ENCODE results near the gene FGF18.

The FGF18 gene

DNA sequence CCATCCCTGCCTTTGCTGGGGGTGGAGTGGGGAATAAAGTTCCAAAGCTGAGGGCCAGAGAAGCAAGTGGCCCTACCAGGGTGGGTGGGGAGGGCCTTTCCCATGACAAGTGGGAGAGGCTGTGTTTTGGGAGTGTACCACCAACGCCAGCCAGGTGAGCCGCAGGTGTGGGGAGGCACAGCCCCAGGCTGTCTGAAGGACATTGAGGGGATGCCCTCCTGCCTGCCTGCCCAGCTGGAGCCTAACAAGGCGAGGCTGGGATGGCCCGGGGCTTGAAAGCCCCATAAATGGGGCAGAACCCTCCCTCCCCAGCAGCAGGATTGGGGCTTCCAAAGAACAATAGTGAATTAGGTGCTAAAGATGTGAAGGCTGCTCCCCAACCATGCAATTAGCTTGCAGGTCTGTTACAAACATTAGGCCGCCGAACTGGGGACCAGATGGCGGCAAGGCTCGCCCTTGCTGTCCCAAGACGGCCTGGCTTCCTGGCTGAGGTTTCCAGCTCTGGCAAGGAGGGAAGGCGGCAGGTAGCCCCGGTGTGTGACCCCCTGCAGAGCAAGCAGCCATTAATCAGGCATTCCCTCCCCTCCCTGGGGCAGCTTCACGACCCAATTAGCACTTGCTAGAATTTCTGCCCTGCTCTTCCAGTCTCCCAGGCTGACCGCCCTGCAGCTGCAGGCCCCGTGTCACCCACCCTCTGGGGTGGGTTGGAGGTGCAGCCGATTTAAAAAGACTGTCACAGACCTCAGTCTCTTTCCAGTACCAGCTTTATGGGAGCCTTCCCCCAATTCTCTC lies 42.9 kb downstream of the FGF18 start:
- H3K4me3 ChIP-seq (ENCODE audit: low read depth, low read length): no peak overlapping the region
- H3K27me3 ChIP-seq: no peaks in the 10 kb centered on the region
- H3K4me1 ChIP-seq: no peaks in the 10 kb centered on the region
- no peaks in the 10 kb centered on the region for H3K36me3 ChIP-seq
- H3K9me3 ChIP-seq: no peaks in the 10 kb centered on the region; the same call in 1 of the 2 replicates
- no peak for DNase-seq
- TF ChIP-seq, protein P1, sequence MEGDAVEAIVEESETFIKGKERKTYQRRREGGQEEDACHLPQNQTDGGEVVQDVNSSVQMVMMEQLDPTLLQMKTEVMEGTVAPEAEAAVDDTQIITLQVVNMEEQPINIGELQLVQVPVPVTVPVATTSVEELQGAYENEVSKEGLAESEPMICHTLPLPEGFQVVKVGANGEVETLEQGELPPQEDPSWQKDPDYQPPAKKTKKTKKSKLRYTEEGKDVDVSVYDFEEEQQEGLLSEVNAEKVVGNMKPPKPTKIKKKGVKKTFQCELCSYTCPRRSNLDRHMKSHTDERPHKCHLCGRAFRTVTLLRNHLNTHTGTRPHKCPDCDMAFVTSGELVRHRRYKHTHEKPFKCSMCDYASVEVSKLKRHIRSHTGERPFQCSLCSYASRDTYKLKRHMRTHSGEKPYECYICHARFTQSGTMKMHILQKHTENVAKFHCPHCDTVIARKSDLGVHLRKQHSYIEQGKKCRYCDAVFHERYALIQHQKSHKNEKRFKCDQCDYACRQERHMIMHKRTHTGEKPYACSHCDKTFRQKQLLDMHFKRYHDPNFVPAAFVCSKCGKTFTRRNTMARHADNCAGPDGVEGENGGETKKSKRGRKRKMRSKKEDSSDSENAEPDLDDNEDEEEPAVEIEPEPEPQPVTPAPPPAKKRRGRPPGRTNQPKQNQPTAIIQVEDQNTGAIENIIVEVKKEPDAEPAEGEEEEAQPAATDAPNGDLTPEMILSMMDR (IDR thresholded peaks at IDR 0.05; ENCODE audit: low read depth, low read length): no peak

DNA sequence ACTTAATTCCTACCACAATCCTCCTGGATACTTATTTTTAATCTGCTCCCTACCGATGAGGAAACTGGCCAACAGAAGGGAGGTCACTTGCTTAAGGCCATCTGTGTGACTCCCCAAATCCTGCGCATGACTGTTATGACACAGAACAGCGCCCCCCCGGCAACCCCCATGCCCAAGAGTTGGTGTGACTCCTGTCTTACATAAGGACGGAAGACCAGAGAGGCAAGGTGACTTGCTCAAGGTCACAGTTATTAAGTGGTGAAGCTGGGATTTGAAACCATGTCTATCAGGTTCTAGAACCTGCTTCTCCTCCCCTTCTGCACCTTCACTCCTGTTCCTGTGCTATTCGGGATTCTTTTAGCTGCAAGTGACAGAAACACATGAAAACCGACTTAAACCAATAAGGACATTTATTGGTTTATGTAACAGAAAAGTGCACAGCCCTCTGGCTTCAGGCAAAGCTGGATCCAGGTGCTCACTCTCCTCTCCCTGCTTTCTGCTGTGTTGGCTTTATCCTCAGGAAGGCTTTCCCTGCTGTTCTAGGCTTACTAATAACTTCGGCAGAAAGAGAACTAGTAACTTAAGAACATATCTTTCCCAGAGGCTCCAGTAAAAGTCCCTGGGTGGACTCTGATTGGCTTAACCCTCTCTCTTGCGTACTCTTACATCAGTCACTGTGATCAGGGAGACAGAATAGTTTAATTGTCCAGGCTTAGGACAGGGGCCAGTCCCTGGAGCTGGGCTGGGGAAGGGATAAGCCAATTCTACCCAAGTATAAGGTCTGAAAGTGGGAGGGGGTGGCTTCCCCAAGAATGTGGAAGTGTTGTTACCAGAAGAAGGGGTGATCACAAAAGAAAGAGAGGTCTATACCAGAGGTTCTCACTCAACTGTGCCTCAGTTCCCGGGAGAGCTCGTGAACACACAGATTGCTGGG lies 43.7 kb downstream of the FGF18 start:
- no peak for DNase-seq
- no peak overlapping the region for H3K4me3 ChIP-seq (ENCODE audit: low read depth, low read length)
- TF ChIP-seq, protein P1 (IDR thresholded peaks at IDR 0.05; ENCODE audit: low read depth, low read length): no peak
- no peaks in the 10 kb centered on the region for H3K36me3 ChIP-seq
- no peaks in the 10 kb centered on the region for H3K4me1 ChIP-seq
- no peaks in the 10 kb centered on the region for H3K27me3 ChIP-seq
- no peaks in the 10 kb centered on the region; the same call in 1 of the 2 replicates for H3K9me3 ChIP-seq

DNA sequence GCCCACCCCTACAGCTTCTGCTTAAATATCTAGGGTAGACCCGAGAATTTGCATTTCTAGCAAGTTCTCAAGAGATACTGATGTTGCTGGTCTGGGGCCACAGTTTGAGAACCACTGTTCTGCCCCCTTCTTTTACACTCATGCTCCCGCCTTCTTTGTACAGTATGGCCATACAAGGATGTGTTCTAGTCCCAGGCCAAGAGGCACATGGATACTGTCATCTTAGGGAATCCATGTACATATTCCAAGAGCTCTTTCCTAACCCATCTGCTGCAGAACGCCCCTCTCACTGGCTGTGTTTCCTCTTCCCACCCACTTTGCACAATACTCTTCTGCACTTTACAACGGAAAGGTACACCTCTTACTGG lies 44.4 kb downstream of the FGF18 start:
- H3K9me3 ChIP-seq: no peaks in the 10 kb centered on the region; the same call in 1 of the 2 replicates
- DNase-seq: no peak
- TF ChIP-seq, protein P1 (IDR thresholded peaks at IDR 0.05; ENCODE audit: low read depth, low read length): no peak

DNA sequence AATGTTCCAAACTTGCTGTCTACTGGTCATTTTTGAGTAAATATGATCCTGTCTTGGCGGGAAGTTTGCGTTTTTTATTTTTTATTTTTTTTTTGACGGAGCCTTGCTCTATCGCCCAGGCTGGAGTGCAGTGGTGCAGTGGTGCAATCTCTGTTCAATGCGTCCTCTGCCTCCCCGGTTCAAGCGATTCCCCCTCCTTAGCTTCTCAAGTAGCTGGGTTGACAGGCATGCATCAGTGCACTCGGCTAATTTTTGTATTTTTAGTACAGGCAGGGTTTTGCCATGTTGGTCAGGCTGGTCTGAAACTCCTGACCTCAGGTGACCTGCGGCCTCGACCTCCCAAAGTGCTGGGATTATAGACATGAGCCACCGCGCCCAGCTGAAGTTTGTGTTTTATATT lies 45.4 kb downstream of the FGF18 start:
- TF ChIP-seq, protein P1 (IDR thresholded peaks at IDR 0.05; ENCODE audit: low read depth, low read length): no peak
- Histone ChIP-seq H3K4me1 (no peaks in the 10 kb centered on the region), H3K36me3 (no peaks in the 10 kb centered on the region), H3K9me3 (no peaks in the 10 kb centered on the region; the same call in 1 of the 2 replicates), H3K4me3 (ENCODE audit: low read depth, low read length) (no peak overlapping the region), H3K27me3 (no peaks in the 10 kb centered on the region)
- no peak for DNase-seq

More for the DNA sequence above, 44.4 kb downstream of the FGF18 start:
- no peak overlapping the region for H3K4me3 ChIP-seq (ENCODE audit: low read depth, low read length)
- no peaks in the 10 kb centered on the region for H3K36me3 ChIP-seq
- no peaks in the 10 kb centered on the region for H3K27me3 ChIP-seq
- H3K4me1 ChIP-seq: no peaks in the 10 kb centered on the region

- TF ChIP-seq, protein P1 (IDR thresholded peaks at IDR 0.05; ENCODE audit: low read depth, low read length): no peak
- no peak for DNase-seq
- Histone ChIP-seq H3K4me3 (ENCODE audit: low read depth, low read length) (no peak overlapping the region), H3K27me3 (no peaks in the 10 kb centered on the region), H3K36me3 (no peaks in the 10 kb centered on the region), H3K4me1 (no peaks in the 10 kb centered on the region), H3K9me3 (no peaks in the 10 kb centered on the region; the same call in 1 of the 2 replicates)
Measured at GRCh38 chr5:171467107-171467506, 47.7 kb downstream of the FGF18 start.

Measured in BE2C (cell line).